GM06990 (cell line): Measurements from ENCODE around the gene DMAP1.

ENCODE experiments used
- DNase-seq: peaks from one replicate; pipeline ENCODE4 v3.0.0-alpha.2; 2011; ENCODE audit not compliant: insufficient read length; ENCODE audit errors: extremely low read depth
- H3K27me3 ChIP-seq: replicated peaks from 2 replicates; pipeline ENCODE4 v1.6.0; 2011; ENCODE audit warnings: low read length; ENCODE audit not compliant: control insufficient read depth, insufficient read depth
- H3K36me3 ChIP-seq: 2 replicates; pipeline ENCODE4 v1.5.1; 2011; ENCODE audit warnings: low read length; ENCODE audit not compliant: control insufficient read depth, insufficient read depth
- H3K4me3 ChIP-seq: replicated peaks from 2 replicates; pipeline ENCODE4 v1.5.1; 2011; ENCODE audit warnings: low read depth, mild to moderate bottlenecking, control low read depth, low read length
- CTCF ChIP-seq: IDR thresholded peaks from 2 replicates; pipeline ENCODE4 v1.5.1; 2011; ENCODE audit warnings: low read length, control low read depth, mild to moderate bottlenecking, inconsistent platforms; ENCODE audit not compliant: insufficient read depth, poor library complexity, severe bottlenecking

DMAP1 gene

GRCh38 chr1:44239331-44239960, 26.2 kb downstream of the DMAP1 start:
- Histone ChIP-seq H3K27me3 (no peaks in the 10 kb centered on the region), H3K4me3 (no peak overlapping the region), H3K36me3 (peaks cover 1% of the 10 kb centered on the region)
- no peak for DNase-seq
- TF ChIP-seq CTCF: no peak

DNA sequence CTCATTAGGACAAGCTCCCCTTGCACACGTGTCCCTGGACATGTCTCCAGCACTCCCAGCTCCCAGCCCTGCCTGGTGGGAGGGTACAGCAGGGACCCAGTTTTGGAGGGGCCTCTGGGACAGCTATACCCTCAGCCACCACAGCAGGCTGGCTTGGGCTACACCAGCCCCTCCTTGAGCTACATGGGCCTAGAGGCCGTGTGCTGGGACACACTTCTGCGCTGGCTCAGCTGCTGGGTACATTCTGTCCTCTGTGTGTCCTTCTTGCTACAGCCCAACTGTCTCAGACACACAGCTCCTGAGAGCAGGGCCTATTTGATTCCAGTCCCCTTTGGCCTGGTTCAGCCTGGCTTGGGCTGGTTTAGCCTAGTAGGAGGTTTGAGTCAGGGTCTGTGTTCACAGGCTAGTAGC, 26.7 kb downstream of the DMAP1 start:
- no peaks in the 10 kb centered on the region for H3K27me3 ChIP-seq
- TF ChIP-seq CTCF: no peak
- no peak for DNase-seq
- H3K4me3 ChIP-seq: no peak overlapping the region
- peaks cover 1% of the 10 kb centered on the region for H3K36me3 ChIP-seq

DNA sequence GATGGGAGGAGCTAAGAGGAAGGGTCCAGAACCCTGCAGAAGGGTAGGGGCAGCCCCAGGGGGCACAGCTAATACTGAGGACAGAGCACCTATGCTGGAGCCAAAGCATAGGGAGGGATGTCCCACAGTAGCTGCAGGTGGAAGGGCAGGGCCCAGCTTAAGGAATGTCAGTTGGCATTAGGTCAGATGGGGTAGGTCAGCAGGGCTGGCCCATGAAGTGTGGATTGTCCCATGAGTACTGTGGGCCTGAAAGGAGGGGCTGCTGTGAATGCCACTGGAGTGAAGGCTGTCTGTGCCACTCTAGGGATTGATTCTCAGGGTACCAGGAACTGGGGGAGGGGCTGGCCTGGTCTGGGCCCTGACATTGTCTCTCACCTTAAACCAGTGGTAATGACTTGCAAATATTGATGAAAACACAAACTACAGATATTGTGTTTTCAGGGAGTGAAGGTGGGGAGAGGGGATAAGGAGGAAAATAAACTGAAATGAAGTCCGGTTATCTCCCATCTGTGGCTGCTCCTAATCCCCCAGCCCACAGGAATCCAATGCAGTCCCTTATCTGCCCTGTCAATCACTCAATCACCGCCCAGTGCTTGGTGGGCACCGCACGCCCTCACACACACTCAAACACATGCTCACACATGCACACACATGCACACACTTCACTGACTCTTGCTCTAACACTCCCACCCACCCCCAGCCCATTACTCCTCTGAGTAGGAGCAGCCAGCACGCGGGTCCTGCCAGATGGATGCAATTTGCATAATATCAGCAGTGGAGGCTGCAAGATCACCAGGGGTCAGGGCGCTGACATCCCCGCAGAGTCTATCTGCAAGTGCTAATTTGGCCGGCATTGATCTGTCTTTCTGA, 27.8 kb downstream of the DMAP1 start:
- TF ChIP-seq CTCF: no peak
- H3K27me3 ChIP-seq: no peaks in the 10 kb centered on the region
- H3K4me3 ChIP-seq: no peak overlapping the region
- peaks cover 1% of the 10 kb centered on the region for H3K36me3 ChIP-seq
- no peak for DNase-seq

- H3K36me3 ChIP-seq: peaks cover 1% of the 10 kb centered on the region
- no peaks in the 10 kb centered on the region for H3K27me3 ChIP-seq
- no peak for DNase-seq
- no peak for TF ChIP-seq CTCF
- no peak overlapping the region for H3K4me3 ChIP-seq
These were observed 29.5 kb downstream of the DMAP1 start for GRCh38 chr1:44242746-44243145.

GRCh38 chr1:44243782-44244495, 30.7 kb downstream of the DMAP1 start:
- TF ChIP-seq CTCF: no peak
- H3K4me3 ChIP-seq: no peak overlapping the region
- no peak for DNase-seq

More at GRCh38 chr1:44243782-44244495, 30.7 kb downstream of the DMAP1 start:
- peaks cover 1% of the 10 kb centered on the region for H3K36me3 ChIP-seq
- no peaks in the 10 kb centered on the region for H3K27me3 ChIP-seq
